ENCODE data around the gene ARL4A.
A peak's percentile ranks its signal among the peaks of the same experiment; 100 is the strongest.
"Not testable (repeated sequence)": the region's sequence is repeated elsewhere in the genome, so short reads cannot be mapped to it uniquely, and the experiment has no call there.

Gene ARL4A

GRCh38 chr7:12686891-12687717, at the start of gene ARL4A:
Gene ARL4A, plus strand, starts transcription at chr7:12687633. Its CDS starts 622 bp downstream, at chr7:12688255.
- DNase-seq (ENCODE audit: low read depth in 3 of 3) = peak; percentile 84 to 96 (median 88)

GRCh38 chr7:12637819-12638592, 49.4 kb upstream of the ARL4A start:
- no peak for DNase-seq (ENCODE audit: low read depth in 3 of 3)

- no peak for DNase-seq (ENCODE audit: low read depth in 3 of 3)
These were observed 48.5 kb upstream of the ARL4A start for GRCh38 chr7:12638851-12639456.

DNA sequence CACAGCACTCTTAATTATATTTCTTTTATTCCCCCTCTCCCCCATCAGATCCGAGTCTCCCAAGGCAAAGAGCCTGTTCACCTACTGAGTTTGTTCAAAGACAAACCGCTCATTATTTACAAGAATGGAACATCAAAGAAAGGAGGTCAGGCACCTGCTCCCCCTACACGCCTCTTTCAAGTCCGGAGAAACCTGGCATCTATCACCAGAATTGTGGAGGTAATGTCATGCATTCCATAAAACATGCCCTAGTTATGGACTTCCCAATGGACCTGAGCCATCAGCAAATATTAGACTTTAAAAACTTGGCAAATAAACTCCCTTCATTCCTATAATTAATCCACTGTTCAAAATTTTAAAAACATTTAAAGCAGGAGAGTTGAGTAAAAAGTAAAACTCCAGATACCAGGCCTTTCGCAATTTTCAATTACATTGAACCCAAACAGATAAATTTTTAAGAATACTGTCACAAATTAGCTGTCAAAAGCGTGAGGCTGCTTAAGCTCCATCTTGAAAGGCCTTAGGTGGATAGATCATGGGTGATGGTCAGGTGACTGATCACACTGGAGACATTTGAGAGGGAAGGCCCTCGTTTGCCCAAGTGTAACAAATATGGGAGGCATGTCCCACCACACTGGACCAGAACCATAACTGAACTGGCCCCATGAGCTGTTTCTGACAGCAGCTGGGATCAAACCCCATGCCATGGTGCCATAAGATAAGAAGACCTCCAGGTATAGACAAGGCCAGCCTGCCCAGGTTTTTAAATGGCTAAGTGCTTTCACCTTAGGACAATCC, 46.9 kb upstream of the ARL4A start:
- DNase-seq (ENCODE audit: low read depth in 3 of 3) = no peak

GRCh38 chr7:12641196-12641595, 46.2 kb upstream of the ARL4A start:
- no peak for DNase-seq (ENCODE audit: low read depth in 3 of 3)

- DNase-seq (ENCODE audit: low read depth in 3 of 3) = no peak
These were observed 44.9 kb upstream of the ARL4A start for GRCh38 chr7:12642508-12642907.

DNA sequence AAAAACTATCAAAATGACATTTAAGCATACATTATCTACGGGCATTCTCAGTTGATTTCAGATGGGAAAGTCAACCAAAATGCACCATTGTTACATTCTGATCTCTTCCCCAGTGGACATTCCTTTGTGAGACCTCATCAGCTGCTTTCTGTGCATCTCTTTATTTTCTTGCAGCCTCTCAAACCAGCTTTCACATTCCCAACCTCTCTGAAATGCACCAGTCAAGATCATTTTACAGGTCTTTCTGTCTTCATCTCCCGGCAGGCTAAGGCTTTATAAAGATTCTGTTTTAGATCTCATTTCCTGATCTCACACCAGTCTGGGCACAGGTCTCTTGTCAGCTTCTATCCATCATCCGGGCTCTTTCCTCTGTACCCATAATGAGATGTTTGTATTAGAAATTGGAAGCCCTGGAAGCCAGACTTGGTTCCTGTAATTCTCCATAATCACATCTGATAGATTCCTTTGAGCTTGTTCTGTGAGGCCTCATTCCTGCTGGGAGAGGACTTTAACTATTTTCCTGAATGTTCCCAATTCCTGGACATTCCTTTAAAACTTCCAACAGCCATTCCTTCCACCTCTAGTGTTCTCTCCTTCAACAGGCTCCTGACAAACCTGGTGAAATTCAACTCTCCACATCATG, 44.3 kb upstream of the ARL4A start:
- DNase-seq (ENCODE audit: low read depth in 3 of 3) = no peak

DNA sequence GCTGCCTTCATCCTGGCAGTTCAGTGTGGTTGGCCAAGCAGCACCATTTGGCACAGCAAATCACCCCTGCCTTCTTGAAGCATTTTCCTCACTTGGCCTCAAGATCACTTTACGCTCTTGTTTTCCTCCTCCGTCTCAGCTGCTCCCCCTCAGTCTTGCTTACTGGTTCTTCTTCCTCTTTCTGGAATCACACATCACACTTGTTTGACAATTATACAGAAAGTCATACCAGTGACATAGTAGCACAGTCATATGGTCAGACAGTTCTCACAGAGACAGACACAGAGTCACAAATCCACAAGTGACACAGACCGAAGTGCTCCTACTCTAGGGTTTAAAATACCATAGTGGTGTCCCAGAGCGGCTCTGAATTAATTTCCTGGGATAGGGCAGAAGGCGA, 43.8 kb upstream of the ARL4A start:
- no peak for DNase-seq (ENCODE audit: low read depth in 3 of 3)

- not testable (repeated sequence) for DNase-seq (ENCODE audit: low read depth in 3 of 3)
These were observed 42.2 kb upstream of the ARL4A start for GRCh38 chr7:12645212-12645611.

GRCh38 chr7:12646139-12646538, 41.3 kb upstream of the ARL4A start:
- DNase-seq (ENCODE audit: low read depth in 3 of 3) = no peak

- no peak for DNase-seq (ENCODE audit: low read depth in 3 of 3)
These were observed 39.8 kb upstream of the ARL4A start for GRCh38 chr7:12647364-12648219.

DNA sequence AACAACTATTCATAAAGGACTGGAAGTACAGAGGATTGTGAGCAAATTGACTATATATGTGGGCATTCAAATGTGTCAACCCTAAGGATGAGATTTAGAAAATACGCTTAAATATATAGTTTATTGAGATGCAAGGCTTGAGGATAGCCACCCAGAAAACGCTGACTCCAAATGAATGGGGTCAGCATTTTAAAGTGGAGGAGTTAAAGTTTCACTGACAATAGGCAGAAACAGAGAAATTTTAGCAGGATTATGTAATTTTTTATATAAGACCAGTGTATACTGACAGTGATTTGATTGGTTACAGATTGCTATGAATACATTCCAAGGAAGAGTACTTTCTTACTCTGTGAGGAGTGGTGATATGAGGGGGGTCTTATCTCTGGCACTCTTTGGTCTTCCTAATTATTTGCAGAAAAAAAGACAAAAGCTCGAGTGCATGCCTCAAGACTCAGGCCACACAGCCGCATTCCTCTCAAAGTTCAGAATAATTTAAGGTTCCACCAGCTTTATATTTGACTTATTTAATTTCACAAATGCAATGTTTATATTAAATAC, 38.6 kb upstream of the ARL4A start:
- DNase-seq (ENCODE audit: low read depth in 3 of 3) = no peak

GRCh38 chr7:12649348-12649747, 38.1 kb upstream of the ARL4A start:
- no peak for DNase-seq (ENCODE audit: low read depth in 3 of 3)

DNA sequence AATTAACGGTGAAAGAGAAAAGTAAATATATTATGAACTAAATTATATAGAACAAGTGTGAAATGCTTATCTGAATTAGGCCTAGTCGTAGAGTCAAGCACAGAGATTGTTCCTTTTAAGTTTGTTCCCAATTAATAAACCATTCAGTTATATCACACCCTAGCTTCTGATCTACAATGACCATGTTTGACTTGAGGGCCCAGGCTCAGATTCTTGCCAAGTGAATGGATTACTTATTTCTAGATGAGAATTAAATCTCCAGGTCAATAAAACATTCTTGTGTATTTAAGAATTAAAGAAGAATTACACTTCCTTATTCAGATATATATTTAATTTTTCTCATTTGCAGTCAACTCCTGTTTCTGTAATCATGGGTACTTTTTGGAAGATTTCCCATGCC, 37.4 kb upstream of the ARL4A start:
- DNase-seq (ENCODE audit: low read depth in 3 of 3) = no peak

- no peak for DNase-seq (ENCODE audit: low read depth in 3 of 3)
These were observed 34.3 kb upstream of the ARL4A start for GRCh38 chr7:12653110-12653509.

GRCh38 chr7:12653518-12653917, 33.9 kb upstream of the ARL4A start:
- DNase-seq (ENCODE audit: low read depth in 3 of 3) = no peak

DNA sequence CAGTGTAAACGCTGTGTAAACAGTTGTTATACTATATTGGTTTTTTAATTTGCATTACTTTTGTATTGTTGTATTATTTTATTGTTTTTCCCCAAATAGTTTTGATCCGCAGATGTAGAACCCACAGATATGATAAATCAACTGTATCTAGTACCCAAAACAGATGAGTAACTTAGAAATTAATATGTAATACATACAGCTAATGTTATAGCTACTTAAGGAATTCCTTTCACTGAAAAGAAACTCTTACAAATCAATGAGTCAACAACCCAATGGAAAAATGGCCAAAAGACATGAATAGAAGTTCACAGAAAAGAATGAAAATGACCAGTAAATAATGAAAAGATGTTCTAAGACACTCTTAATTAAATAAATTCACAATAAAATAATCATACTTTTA, 32.3 kb upstream of the ARL4A start:
- no peak for DNase-seq (ENCODE audit: low read depth in 3 of 3)

- not testable (repeated sequence) for DNase-seq (ENCODE audit: low read depth in 3 of 3)
These were observed 27.0 kb upstream of the ARL4A start for GRCh38 chr7:12660423-12660822.

DNA sequence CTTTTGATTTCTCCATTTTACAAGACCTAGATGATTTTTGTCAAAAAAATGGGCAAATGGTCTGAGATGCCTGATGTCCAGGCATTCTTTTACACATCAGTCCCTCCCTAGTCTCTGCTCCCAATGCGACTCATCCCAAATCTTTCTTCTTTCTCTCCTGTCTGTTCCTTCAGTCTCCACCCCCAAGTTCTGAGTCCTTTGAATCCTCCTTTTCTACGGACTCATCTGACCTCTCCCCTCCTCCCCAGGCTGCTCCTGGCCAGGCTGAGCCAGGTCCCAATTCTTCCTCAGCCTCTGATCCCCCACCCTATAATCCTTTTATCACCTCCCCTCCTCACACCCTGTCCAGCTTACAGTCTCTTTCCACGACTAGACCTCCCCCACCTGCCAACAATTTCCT, 26.4 kb upstream of the ARL4A start:
- DNase-seq (ENCODE audit: low read depth in 3 of 3) = not testable (repeated sequence)

GRCh38 chr7:12661581-12661980, 25.9 kb upstream of the ARL4A start:
- no peak for DNase-seq (ENCODE audit: low read depth in 3 of 3)
